Measurements from ENCODE around the gene MDC1. TPM values are rescaled to one million over a fixed set of nuclear protein-coding genes. Genes with fewer than 3 reads are reported as not detected.

MDC1 gene
- total RNA-seq, 1 experiment from 2014 or later, result 3.3 TPM

DNA sequence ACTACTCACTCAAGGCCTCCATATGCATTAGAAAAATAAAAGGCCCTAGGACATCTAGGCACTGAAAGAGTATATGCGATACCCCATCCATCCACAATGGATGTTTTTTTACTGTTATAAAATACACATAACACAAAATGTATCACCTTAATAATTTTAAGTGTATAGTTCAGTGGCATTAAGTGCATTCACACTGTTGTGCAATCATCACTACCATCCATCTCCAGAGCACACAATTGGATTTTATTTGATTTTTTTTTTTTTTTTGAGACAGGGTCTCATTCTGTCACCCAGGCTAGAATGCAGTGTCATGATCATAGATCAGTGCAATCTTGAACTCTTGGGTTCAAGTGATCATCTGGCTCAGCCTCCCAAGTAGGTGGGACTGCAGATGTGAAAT lies 2.8 kb downstream of the MDC1 start:
- in situ Hi-C loops (cut with HindIII; ENCODE audit: low pct_unique_long_range_greater_than_20kb, low sequenced_read_pairs), result no loop called here
- DNase-seq (ENCODE audit: low read depth), result no peak

- DNase-seq (ENCODE audit: low read depth), result no peak
- in situ Hi-C loops (cut with HindIII; ENCODE audit: low pct_unique_long_range_greater_than_20kb, low sequenced_read_pairs), result no loop called here
Measured at GRCh38 chr6:30712441-30712945, 4.6 kb downstream of the MDC1 start.

GRCh38 chr6:30711758-30712380 lies 5.2 kb downstream of the MDC1 start:
- DNase-seq (ENCODE audit: low read depth), result no peak
- in situ Hi-C loops (cut with HindIII; ENCODE audit: low pct_unique_long_range_greater_than_20kb, low sequenced_read_pairs), result no loop called here

DNA sequence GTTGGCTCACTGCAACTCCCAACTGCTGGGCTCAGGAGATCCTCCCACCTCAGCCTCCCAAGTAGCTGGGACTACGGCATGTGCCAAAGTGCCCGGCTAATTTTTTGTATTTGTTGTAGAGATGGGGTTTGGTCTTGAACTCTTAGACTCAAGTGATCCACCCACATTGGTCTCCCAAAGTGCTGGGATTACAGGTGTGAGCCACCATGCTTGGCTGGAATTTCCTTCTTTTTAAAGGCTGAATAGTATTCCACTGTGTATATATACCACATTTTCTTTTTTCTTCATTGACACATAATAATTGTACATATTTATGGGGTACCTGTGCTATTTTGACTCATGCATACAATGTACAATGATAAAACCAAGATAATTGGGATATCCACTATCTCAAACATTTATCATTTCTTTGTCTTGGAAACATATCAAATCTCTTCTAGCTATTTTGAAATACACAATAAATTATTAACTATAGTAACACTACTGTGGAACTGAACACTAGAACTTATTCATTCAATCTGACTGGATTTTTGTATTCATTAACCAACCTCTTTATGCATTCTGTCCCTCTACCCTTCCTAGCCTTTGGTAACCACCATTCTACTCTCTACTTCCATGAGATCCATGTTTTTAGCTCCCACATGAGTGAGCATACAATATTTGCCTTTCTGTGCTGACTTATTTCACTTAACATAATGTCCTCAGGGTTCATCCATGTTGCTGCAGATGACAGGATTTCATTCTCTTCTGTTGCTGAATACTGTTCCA lies 7.8 kb downstream of the MDC1 start:
- peak; percentile 77 for DNase-seq (ENCODE audit: low read depth)
- in situ Hi-C loops (cut with HindIII; ENCODE audit: low pct_unique_long_range_greater_than_20kb, low sequenced_read_pairs), result no loop called here

GRCh38 chr6:30707281-30707850 lies 9.7 kb downstream of the MDC1 start:
- in situ Hi-C loops (cut with HindIII; ENCODE audit: low pct_unique_long_range_greater_than_20kb, low sequenced_read_pairs), result no loop called here
- DNase-seq (ENCODE audit: low read depth), result no peak

DNA sequence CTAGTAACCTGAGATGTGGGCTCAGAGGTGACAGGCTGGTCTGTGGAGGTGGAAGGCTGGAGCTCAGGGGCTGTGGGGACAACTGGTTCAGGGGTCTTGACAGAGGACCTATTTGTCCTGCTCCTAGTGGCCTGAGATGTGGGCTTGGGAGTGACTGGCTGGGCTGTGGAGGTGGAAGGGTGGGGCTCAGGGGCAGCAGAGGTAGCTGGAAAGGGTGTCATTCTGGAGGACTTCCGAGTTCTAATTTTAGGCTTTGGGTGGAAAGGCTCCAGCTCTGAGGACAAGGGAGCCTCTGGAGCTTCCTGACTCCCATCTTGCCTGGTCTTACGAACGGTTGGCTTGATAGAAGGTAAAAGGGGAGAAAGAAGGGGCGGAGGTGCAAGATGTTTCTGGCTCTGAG lies 11.5 kb downstream of the MDC1 start:
- DNase-seq (ENCODE audit: low read depth), result no peak
- in situ Hi-C loops (cut with HindIII; ENCODE audit: low pct_unique_long_range_greater_than_20kb, low sequenced_read_pairs), result no loop called here

DNA sequence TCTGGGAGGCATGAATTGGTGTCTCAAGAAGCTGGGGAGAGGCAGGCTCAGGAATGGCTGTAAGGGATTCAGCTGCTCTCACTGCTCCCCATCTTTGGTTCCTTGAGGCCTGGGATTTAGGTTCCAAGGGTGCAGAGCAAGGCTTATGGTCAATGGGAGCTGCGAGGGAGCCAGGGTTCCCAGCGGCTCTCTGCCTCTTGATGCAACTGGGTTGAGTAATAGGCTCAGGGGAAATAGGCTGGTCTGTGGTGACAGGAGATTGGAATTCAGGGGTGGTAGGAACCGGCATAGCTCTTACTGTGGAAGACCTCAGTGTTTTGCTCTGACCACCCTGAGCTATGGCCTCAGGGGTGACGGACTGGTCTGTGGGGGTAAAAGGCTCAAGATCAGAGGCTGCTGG lies 13.3 kb downstream of the MDC1 start:
- no peak for DNase-seq (ENCODE audit: low read depth)
- in situ Hi-C loops (cut with HindIII; ENCODE audit: low pct_unique_long_range_greater_than_20kb, low sequenced_read_pairs), result no loop called here

DNA sequence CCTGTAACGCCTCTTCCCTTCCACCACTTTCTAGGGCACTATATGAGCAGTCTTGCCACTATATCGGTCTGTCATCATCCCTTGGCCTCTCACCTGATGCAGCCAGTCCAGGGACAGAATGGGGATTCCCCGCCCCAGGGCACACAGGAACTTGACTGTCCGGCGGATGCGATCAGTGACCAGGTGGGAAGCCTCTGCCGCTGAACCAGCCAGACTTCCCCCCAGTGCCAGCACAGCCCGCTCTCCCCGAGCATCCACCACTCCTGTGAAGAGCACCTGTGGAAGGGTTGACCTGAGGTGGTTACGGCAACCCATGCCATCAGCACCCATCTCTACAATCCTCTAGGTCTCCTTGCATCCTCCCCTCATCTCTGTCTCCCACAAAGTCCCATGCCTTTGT lies 14.1 kb downstream of the MDC1 start:
- DNase-seq (ENCODE audit: low read depth), result no peak
- in situ Hi-C loops (cut with HindIII; ENCODE audit: low pct_unique_long_range_greater_than_20kb, low sequenced_read_pairs), result no loop called here

DNA sequence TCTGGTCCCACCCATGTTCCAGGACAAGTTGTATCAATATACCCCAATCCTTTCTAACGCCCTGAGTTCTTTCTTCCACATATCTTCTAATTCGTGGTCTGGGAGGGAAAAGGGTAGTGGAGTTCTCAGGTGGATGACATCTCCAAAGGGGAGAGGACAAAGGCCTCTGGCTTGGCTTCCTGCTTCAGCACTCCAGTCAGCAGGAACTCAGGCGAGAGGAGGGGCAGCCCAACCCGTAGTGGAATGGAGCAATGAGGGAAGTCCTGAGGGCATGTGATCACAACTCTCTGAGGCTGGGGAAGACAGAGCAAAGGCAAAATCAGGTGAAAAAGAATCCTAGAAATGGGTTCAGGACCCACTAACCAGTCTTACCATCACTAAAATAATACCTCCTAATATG lies 16.7 kb downstream of the MDC1 start:
- in situ Hi-C loops (cut with HindIII; ENCODE audit: low pct_unique_long_range_greater_than_20kb, low sequenced_read_pairs), result no loop called here

DNA sequence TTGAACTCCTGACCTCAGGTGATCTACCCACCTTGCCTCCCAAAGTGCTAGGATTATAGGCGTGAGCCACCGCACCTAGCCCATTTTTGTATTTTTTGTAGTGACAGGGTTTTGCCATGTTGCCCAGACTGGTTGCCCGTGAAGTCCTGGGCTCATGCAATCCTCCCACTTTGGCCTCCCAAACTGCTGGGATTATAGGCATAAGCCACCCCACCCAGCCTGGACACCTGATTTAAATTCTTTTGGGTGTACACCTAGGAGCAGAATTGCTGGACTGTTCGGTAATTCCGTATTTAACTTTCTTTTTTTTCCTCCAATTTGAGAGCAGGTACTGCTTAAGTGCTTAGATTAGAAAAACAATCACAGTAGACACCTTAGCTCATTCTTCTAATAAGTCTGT lies 20.6 kb downstream of the MDC1 start:
- in situ Hi-C loops (cut with HindIII; ENCODE audit: low pct_unique_long_range_greater_than_20kb, low sequenced_read_pairs), result no loop called here
- DNase-seq (ENCODE audit: low read depth), result no peak

More for the DNA sequence above, 16.7 kb downstream of the MDC1 start:
- DNase-seq (ENCODE audit: low read depth), result peak; percentile 38

DNA sequence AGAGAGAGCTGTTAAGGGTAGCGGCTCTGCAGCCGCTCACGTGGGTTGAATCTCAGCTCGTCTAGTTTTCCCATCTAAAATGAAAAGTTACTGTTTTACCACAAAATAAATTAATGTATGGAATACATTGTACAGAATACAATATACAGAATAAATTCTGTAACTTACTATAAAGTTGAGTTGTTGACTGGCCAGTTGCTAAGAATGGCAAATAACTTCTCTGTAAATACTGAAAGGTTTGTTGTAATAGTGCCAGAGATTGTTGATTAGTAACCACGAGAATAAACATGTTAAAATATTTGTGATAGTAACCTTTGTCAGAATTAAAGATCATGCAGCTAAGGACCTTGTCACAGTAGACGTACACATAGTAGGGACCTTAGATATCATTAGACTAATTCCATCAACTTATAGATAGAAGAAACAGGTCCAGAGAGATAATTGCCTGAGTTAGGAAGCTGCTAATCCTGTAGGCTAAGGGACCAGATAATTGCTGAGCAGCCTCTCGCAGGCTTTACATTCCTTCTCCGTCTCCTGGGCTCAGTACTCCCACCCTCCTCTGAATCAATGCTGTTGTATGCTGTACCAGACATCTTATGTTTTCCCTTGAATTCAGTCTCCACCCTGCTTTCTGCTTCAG lies 25.8 kb downstream of the MDC1 start:
- peak; percentile 61 for DNase-seq (ENCODE audit: low read depth)
- in situ Hi-C loops (cut with HindIII; ENCODE audit: low pct_unique_long_range_greater_than_20kb, low sequenced_read_pairs), result no loop called here

GRCh38 chr6:30690403-30691207 lies 26.5 kb downstream of the MDC1 start, which contains the start of gene NRM:
Gene NRM (minus strand): TSS chr6:30690984. CDS start chr6:30690974, 10 bp downstream.
- in situ Hi-C loops (cut with HindIII; ENCODE audit: low pct_unique_long_range_greater_than_20kb, low sequenced_read_pairs), result no loop called here
- peak; percentile 89 for DNase-seq (ENCODE audit: low read depth)

- in situ Hi-C loops (cut with HindIII; ENCODE audit: low pct_unique_long_range_greater_than_20kb, low sequenced_read_pairs), result no loop called here
- DNase-seq (ENCODE audit: low read depth), result no peak
Measured at GRCh38 chr6:30689985-30690384, 27.1 kb downstream of the MDC1 start.

DNA sequence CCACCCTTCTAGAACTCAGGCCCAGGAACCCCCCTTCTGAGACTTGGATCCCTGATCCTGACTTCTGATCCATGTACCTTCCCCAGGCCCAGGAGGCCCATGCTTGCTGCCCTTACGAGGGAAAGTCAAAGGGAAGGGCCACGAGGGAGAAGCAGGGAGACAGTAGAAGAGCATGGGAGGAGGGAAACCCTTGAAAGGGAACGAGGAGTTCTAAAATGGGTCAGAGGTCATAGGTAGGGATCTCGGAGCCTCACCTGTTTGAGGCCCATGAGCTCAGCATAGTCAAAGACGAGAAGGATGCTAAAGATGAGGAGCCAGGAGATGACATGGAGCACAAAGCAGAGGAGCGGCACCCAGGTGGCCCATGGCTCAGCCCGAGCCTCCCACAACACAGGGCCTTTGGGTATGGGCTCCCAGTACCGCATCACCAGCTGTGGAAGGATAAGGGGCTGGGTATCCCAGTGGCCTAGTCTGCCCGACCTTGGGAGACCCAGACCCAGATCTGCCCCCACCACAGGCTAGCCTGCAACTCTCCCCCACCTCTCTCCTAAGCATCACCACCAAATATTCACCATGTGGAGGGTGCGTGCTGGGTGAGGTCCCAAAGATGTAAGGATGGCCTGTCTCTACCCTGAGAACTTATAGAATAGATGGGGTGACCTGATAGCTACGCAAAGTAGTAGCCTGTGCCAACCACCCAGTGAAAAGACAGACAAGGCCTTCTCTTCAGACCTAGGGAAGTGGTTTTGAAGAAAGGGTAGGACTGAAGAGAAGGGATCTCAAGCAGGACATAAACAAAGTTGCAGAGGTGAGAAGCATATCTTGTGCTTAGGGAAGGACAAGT lies 27.8 kb downstream of the MDC1 start:
- in situ Hi-C loops (cut with HindIII; ENCODE audit: low pct_unique_long_range_greater_than_20kb, low sequenced_read_pairs), result no loop called here

DNA sequence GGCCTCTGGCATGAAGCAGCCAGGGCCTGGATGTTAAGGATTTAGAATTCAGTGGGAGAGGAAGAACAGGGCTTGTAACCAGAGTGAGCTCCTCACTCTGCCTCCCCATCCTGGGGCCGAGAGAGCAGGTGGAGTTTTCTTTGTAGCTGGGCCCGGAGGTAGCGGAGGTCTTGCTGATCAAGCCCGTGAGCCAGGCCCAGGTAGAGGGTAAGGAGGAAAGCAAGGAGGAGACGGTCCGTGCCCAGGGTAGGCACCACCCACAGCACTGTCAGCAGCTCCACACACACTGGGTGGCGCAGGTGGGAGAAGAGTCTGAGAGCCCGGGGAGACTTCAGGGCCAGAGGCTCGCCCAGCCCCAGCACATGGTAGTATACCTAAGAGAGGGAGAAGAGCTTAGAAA lies 28.5 kb downstream of the MDC1 start:
- no peak for DNase-seq (ENCODE audit: low read depth)
- in situ Hi-C loops (cut with HindIII; ENCODE audit: low pct_unique_long_range_greater_than_20kb, low sequenced_read_pairs), result no loop called here

More for the DNA sequence above, 27.8 kb downstream of the MDC1 start:
- no peak for DNase-seq (ENCODE audit: low read depth)

DNA sequence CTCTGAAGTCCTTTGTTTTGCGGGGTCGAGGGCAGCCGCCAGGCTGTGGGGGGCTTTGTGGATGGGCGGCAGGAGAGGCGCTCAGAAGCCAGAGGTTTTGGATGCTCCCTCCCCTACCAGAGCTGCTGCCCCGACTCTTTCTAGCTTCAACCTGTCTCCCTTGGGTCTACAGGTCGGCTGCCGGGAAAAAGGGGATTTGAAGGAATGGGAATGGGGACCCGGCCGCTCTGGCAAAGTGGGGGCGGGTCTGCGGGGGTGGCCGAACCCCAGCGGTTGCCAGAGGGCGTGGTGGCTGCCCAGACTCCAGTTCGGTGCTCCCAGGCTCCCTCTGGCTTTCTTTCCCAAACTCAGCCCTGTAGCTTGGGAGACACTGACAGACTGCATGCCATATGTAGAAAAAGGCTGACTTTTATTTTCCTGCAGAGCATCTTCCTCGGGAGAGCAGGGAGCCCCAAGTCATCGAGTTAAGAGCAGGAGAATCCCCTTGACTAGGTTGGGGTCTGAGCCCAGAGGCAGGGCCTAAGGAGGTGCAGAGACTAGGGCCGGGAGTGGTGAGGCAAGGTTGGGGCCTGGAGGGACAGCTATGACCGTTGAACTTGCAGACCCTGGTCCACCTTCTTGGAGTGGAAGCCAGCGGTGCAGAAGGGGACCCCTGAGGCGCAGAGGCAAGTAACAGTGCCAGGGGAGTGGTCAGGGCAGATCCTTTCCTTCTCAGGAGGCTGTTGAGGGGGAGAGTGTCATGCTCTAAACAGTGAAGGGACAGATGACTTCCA lies 29.2 kb downstream of the MDC1 start:
- DNase-seq (ENCODE audit: low read depth), result no peak
- in situ Hi-C loops (cut with HindIII; ENCODE audit: low pct_unique_long_range_greater_than_20kb, low sequenced_read_pairs), result no loop called here
